Gastrocnemius medialis (tissue), 4 donors: ENCODE data around the gene APOA1. TPM values are rescaled to one million over a fixed set of nuclear protein-coding genes. Genes with fewer than 3 reads are reported as not detected.

ENCODE experiments used
- ATAC-seq, 2 donors: fragments of 150-250 bp; one replicate each; pipeline ENCODE4 v1.9.1; 2016
- DNase-seq, 2 donors: peaks; one replicate each; pipeline ENCODE4 v3.0.0-alpha.2; 2019
- H3K27ac ChIP-seq, 4 donors: fragments of 200-600 bp; sonication (generic); 1 replicate in 1 of 4; 2 replicates in 3 of 4; pipeline ENCODE4 v1.5.1; 2016 to 2018; ENCODE audit warnings: mild to moderate bottlenecking in 2 of 4, moderate library complexity in 1 of 4
- H3K27me3 ChIP-seq, 3 donors: fragments of 200-600 bp; sonication (generic) in 2 of 3; 1 replicate in 1 of 3; 2 replicates in 2 of 3; pipeline versions ENCODE4 v1.5.1 to v1.6.0; 2016 to 2019; ENCODE audit warnings: mild to moderate bottlenecking in 1 of 3, moderate library complexity in 1 of 3
- H3K36me3 ChIP-seq, 2 donors: fragments of 200-600 bp; sonication (generic) in 1 of 2; one replicate each; pipeline ENCODE4 v1.5.1; 2017 to 2018
- H3K4me1 ChIP-seq, 2 donors: fragments of 200-600 bp; sonication (generic) in 1 of 2; one replicate each; pipeline ENCODE4 v1.5.1; 2016 to 2017; ENCODE audit warnings: mild to moderate bottlenecking in 2 of 2
- H3K4me3 ChIP-seq, 4 donors: fragments of 200-600 bp; sonication (generic) in 3 of 4; 1 replicate in 1 of 4; 2 replicates in 3 of 4; pipeline ENCODE4 v1.5.1; 2016 to 2019; ENCODE audit warnings: mild to moderate bottlenecking in 2 of 4
- H3K9me3 ChIP-seq, 3 donors: fragments of 200-600 bp; sonication (generic) in 2 of 3; 1 replicate in 1 of 3; 2 replicates in 2 of 3; pipeline ENCODE4 v1.5.1; 2016 to 2019
- CTCF ChIP-seq, 5 experiments: fragments of 450-650 bp in 3 of 5; fragments of 200-600 bp in 2 of 5; sonication (generic) in 2 of 5; IDR thresholded peaks in 4 of 5; conservative IDR thresholded peaks in 1 of 5; 1 replicate in 4 of 5; 2 replicates in 1 of 5; pipeline ENCODE4 v1.5.1; 2016 to 2019; ENCODE audit warnings: antibody characterized with exemption in 5 of 5, mild to moderate bottlenecking in 3 of 5, moderate library complexity in 3 of 5
- POLR2A ChIP-seq, 2 donors: fragments of 450-650 bp; IDR thresholded peaks; one replicate each; pipeline ENCODE4 v1.6.1; 2017; ENCODE audit warnings: antibody characterized with exemption in 2 of 2, mild to moderate bottlenecking in 2 of 2, moderate library complexity in 2 of 2
- in situ Hi-C, 4 donors: fragments of 200-750 bp; cut with MboI; loops; one replicate each; pipeline versions ENCODE4 v1.15.0 to v1.8.0; 2017; ENCODE audit warnings: low sequenced_read_pairs in 4 of 4
- intact Hi-C: fragments of 100-400 bp; cut with DNase I; formaldehyde crosslinking; loops from one replicate; pipeline ENCODE4 v1.15.1; 2023; ENCODE audit warnings: low total_unique reads
- total RNA-seq, 4 donors: library from RNA; depleted of rRNA; stranded (reverse); fragments of >200 nt; gene quantifications; one replicate each; pipeline versions ENCODE4 v1.1.0 to v1.2.3, GENCODE V29; 2016

APOA1 gene
- total RNA-seq, 4 donors from 2014 or later, result 0.56 to 35.8 (median 18.2) TPM; not detected in 1

- TF ChIP-seq CTCF (IDR thresholded peaks at IDR 0.05 in 4 of 5, conservative IDR thresholded peaks at IDR 0.05 in 1 of 5), result no peak
- no peak for TF ChIP-seq POLR2A (IDR thresholded peaks at IDR 0.05)
- no peak for ATAC-seq
- in situ Hi-C loops, result loop anchor here in 3 of 4 donors (5.0 to 10.0 kb wide), 2 partner anchors 312 to 314 kb away; no protein-coding TSS in a partner anchor
- no peak for DNase-seq
- no peaks in the 10 kb centered on the region for H3K9me3 ChIP-seq
- H3K4me3 ChIP-seq, result no peak overlapping the region
- H3K27me3 ChIP-seq, result no peaks in the 10 kb centered on the region
- H3K4me1 ChIP-seq, result peaks cover 7 to 8% of the 10 kb centered on the region in 2 donors
- intact Hi-C loops, result no loop called here
- H3K36me3 ChIP-seq, result no peaks in the 10 kb centered on the region
- H3K27ac ChIP-seq, result no peak overlapping the region
These were observed 44.3 kb downstream of the APOA1 start for GRCh38 chr11:116792869-116793771.

GRCh38 chr11:116792144-116792868, 45.1 kb downstream of the APOA1 start:
- ATAC-seq (no peak), DNase-seq (no peak)
- Histone ChIP-seq H3K4me3 (no peak overlapping the region), H3K27ac (no peak overlapping the region), H3K4me1 (peaks cover 7 to 8% of the 10 kb centered on the region in 2 donors), H3K9me3 (no peaks in the 10 kb centered on the region), H3K36me3 (no peaks in the 10 kb centered on the region), H3K27me3 (no peaks in the 10 kb centered on the region)
- TF ChIP-seq CTCF (IDR thresholded peaks at IDR 0.05 in 4 of 5, conservative IDR thresholded peaks at IDR 0.05 in 1 of 5) (no peak), POLR2A (IDR thresholded peaks at IDR 0.05) (no peak)
- intact Hi-C loops, result no loop called here
- in situ Hi-C loops, result loop anchor here in 3 of 4 donors (5.0 to 10.0 kb wide), 2 partner anchors 312 to 315 kb away; no protein-coding TSS in a partner anchor

- intact Hi-C loops, result loop anchor here (1.0 to 2.0 kb wide), 3 partner anchors 45 to 435 kb away; no protein-coding TSS in a partner anchor
- peaks cover 0 to 2% of the 10 kb centered on the region in 2 donors for H3K36me3 ChIP-seq
- in situ Hi-C loops, result loop anchor here in 3 of 4 donors (5.0 to 10.0 kb wide), 2 partner anchors 313 to 316 kb away; no protein-coding TSS in a partner anchor
- DNase-seq, result no peak
- no peak within 1 kb of the TSS for H3K27ac ChIP-seq
- TF ChIP-seq CTCF (IDR thresholded peaks at IDR 0.05 in 4 of 5, conservative IDR thresholded peaks at IDR 0.05 in 1 of 5), result no peak
- no peak for TF ChIP-seq POLR2A (IDR thresholded peaks at IDR 0.05)
- no peaks in the 10 kb centered on the region for H3K27me3 ChIP-seq
- peak within 1 kb of the TSS in 2 of 4 donors; percentile 24 to 35 for H3K4me3 ChIP-seq
- no peaks in the 10 kb centered on the region for H3K9me3 ChIP-seq
- no peak for ATAC-seq
- H3K4me1 ChIP-seq, result peaks cover 12 to 13% of the 10 kb centered on the region in 2 donors
These were observed 45.6 kb downstream of the APOA1 start, which contains the start of gene APOA5 for GRCh38 chr11:116791813-116792143. TSS of gene APOA5 (minus strand) at chr11:116791879. CDS start at chr11:116791860, 19 bp downstream.

- Histone ChIP-seq H3K27ac (no peak overlapping the region), H3K4me1 (peaks cover 17 to 18% of the 10 kb centered on the region in 2 donors), H3K36me3 (peaks cover 0 to 8% of the 10 kb centered on the region in 2 donors), H3K27me3 (no peaks in the 10 kb centered on the region), H3K9me3 (no peaks in the 10 kb centered on the region), H3K4me3 (peak overlapping the region in 2 of 4 donors; percentile 24 to 35)
- intact Hi-C loops (loop anchor here (1.0 to 2.0 kb wide), 3 partner anchors 45 to 436 kb away; no protein-coding TSS in a partner anchor), in situ Hi-C loops (loop anchor here in 3 of 4 donors (5.0 to 10.0 kb wide), 2 partner anchors 314 to 316 kb away; no protein-coding TSS in a partner anchor)
- DNase-seq (peak; percentile 52 to 66), ATAC-seq (peak; percentile 26 to 72)
- TF ChIP-seq CTCF (IDR thresholded peaks at IDR 0.05 in 4 of 5, conservative IDR thresholded peaks at IDR 0.05 in 1 of 5) (peak; percentile 87 to 94 (median 93)), POLR2A (IDR thresholded peaks at IDR 0.05) (no peak)
These were observed 46.2 kb downstream of the APOA1 start for GRCh38 chr11:116791002-116791812.
